GM23338 (cell line): ENCODE results near the gene BCAR3. TPM values are rescaled to one million over a fixed set of nuclear protein-coding genes. Genes with fewer than 3 reads are reported as not detected.
A peak's percentile ranks its signal among the peaks of the same experiment; 100 is the strongest.

ENCODE experiments used
- ATAC-seq: fragments of 200-7000 bp; cut with Tn5 transposase; 3 replicates; pipeline ENCODE4 v1.9.1; 2020
- DNase-seq: peaks from one replicate; pipeline ENCODE4 v3.0.0-alpha.2; 2015; ENCODE audit warnings: low spot score
- H2AFZ ChIP-seq: fragments of 200-600 bp; sonication (generic); 2 replicates; pipeline ENCODE4 v1.8.0; 2016; ENCODE audit warnings: antibody characterized with exemption, mild to moderate bottlenecking, moderate library complexity
- H3F3A ChIP-seq: fragments of 200-600 bp; sonication (generic); replicated peaks from 2 replicates; pipeline ENCODE4 v1.8.0; 2017; ENCODE audit warnings: antibody characterized with exemption, mixed run types, low read depth
- H3K27ac ChIP-seq: fragments of 200-600 bp; sonication (generic); 2 replicates; pipeline ENCODE4 v1.6.1; 2016; ENCODE audit warnings: low read depth
- H3K27me3 ChIP-seq: fragments of 200-600 bp; sonication (generic); 2 replicates; pipeline ENCODE4 v1.8.0; 2016; ENCODE audit warnings: mild to moderate bottlenecking, mixed run types, moderate library complexity; ENCODE audit not compliant: insufficient read depth
- H3K36me3 ChIP-seq: fragments of 200-600 bp; sonication (generic); 2 replicates; pipeline ENCODE4 v1.8.0; 2016; ENCODE audit warnings: mild to moderate bottlenecking; ENCODE audit not compliant: insufficient read depth
- H3K4me1 ChIP-seq: fragments of 200-600 bp; sonication (generic); 2 replicates; pipeline ENCODE4 v1.8.0; 2016; ENCODE audit warnings: mild to moderate bottlenecking, moderate library complexity; ENCODE audit not compliant: insufficient read depth
- H3K4me2 ChIP-seq: fragments of 200-600 bp; sonication (generic); 2 replicates; pipeline ENCODE4 v1.7.1; 2017; ENCODE audit warnings: mixed run types
- H3K4me3 ChIP-seq: fragments of 200-600 bp; sonication (generic); 2 replicates; pipeline ENCODE4 v1.6.1; 2016; ENCODE audit warnings: mixed run types
- H3K79me2 ChIP-seq: fragments of 200-600 bp; sonication (generic); replicated peaks from 2 replicates; pipeline ENCODE4 v1.8.0; 2017; ENCODE audit warnings: mild to moderate bottlenecking; ENCODE audit not compliant: insufficient read depth
- H3K9me2 ChIP-seq: fragments of 200-600 bp; sonication (generic); 2 replicates; pipeline ENCODE4 v1.8.0; 2017; ENCODE audit not compliant: insufficient read depth
- H4K20me1 ChIP-seq: fragments of 200-600 bp; sonication (generic); replicated peaks from 2 replicates; pipeline ENCODE4 v1.8.0; 2017; ENCODE audit warnings: mild to moderate bottlenecking; ENCODE audit not compliant: insufficient read depth
- H3K27ac Mint-ChIP-seq: 2 replicates; pipeline ENCODE4 v1.8.0; 2020; ENCODE audit warnings: inconsistent platforms, mild to moderate bottlenecking, moderate library complexity, mixed read lengths
- H3K27me3 Mint-ChIP-seq: 3 replicates; pipeline ENCODE4 v1.8.0; 2022; ENCODE audit warnings: low read depth, mild to moderate bottlenecking, moderate library complexity, mixed read lengths, inconsistent platforms; ENCODE audit not compliant: insufficient read depth, poor library complexity
- H3K36me3 Mint-ChIP-seq: 3 replicates; pipeline ENCODE4 v1.8.0; 2021; ENCODE audit warnings: low read depth, mild to moderate bottlenecking, inconsistent platforms, moderate library complexity, mixed read lengths
- H3K4me1 Mint-ChIP-seq: 3 replicates; pipeline ENCODE4 v1.8.0; 2020; ENCODE audit warnings: mild to moderate bottlenecking, inconsistent platforms, mixed read lengths
- H3K4me3 Mint-ChIP-seq: 3 replicates; pipeline ENCODE4 v1.8.0; 2021; ENCODE audit warnings: moderate library complexity, mild to moderate bottlenecking, inconsistent platforms, mixed read lengths
- H3K9me3 Mint-ChIP-seq: 3 replicates; pipeline ENCODE4 v1.8.0; 2020; ENCODE audit warnings: moderate library complexity, mild to moderate bottlenecking, inconsistent platforms, mixed read lengths
- POLR2AphosphoS5 ChIP-seq: IDR thresholded peaks from 2 replicates; pipeline ENCODE4 v1.6.1; 2016; ENCODE audit warnings: antibody characterized with exemption, low read depth
- REST ChIP-seq: IDR thresholded peaks from one replicate; pipeline ENCODE4 v1.6.1; 2018; ENCODE audit warnings: antibody characterized with exemption; ENCODE audit not compliant: unreplicated experiment
- ZNF462 ChIP-seq: fragments of 250-450 bp; sonication (Bioruptor Pico); IDR thresholded peaks from 2 replicates; pipeline ENCODE4 v1.5.0; 2020; ENCODE audit warnings: mild to moderate bottlenecking, moderate library complexity
- polyA plus RNA-seq: library from polyadenylated mRNA; unstranded; fragments of >200 nt; fragmentation: Nextera tagmentation; extraction: Ambion mirVana; gene quantifications from 2 replicates; pipeline ENCODE4 v1.2.1, GENCODE V29; 2016
- total RNA-seq: library from RNA; depleted of rRNA; stranded (reverse); fragments of >200 nt; shearing (Covaris generic); gene quantifications from 2 replicates; pipeline ENCODE4 v1.2.3, GENCODE V29; 2014

BCAR3 gene
- total and polyA plus RNA-seq, 2 experiments from 2014 or later: 5.5 to 9.7 TPM

GRCh38 chr1:93723110-93723509 is 41.5 kb upstream of the BCAR3 start (continued):
- TF ChIP-seq ZNF462 (no peak), POLR2AphosphoS5 (no peak)

- ATAC-seq (peak; percentile 85), DNase-seq (peak; percentile 25)
- Histone ChIP-seq H3K4me1 (peaks cover 10% of the 10 kb centered on the region; the same call in 1 of the 2 replicates), H3F3A (no peaks in the 10 kb centered on the region), H2AFZ (peak overlapping the region; percentile 83), H3K9me2 (0 out of 2 replicates have a peak, but pooled peaks cover 3% of the 10 kb centered on the region), H3K36me3 (no peaks in the 10 kb centered on the region), H3K4me2 (no peak overlapping the region), H3K27me3 (no peaks in the 10 kb centered on the region), H3K27ac (no peak overlapping the region), H3K4me3 (no peak overlapping the region), H3K79me2 (no peaks in the 10 kb centered on the region), H4K20me1 (no peaks in the 10 kb centered on the region)
- H3K27me3 Mint-ChIP-seq: peaks cover 5% of the 10 kb centered on the region
- H3K4me1 Mint-ChIP-seq: peaks cover 17% of the 10 kb centered on the region
- H3K27ac Mint-ChIP-seq: no peak overlapping the region
- H3K4me3 Mint-ChIP-seq: no peak overlapping the region
- no peaks in the 10 kb centered on the region for H3K9me3 Mint-ChIP-seq
- no peaks in the 10 kb centered on the region; the same call in 2 of the 3 replicates for H3K36me3 Mint-ChIP-seq
- TF ChIP-seq POLR2AphosphoS5: no peak
- TF ChIP-seq ZNF462: no peak
- TF ChIP-seq REST: no peak
Measured at GRCh38 chr1:93722081-93723031, 40.7 kb upstream of the BCAR3 start.
